Measurements from ENCODE around the gene TPSAB1.

Gene TPSAB1

DNA sequence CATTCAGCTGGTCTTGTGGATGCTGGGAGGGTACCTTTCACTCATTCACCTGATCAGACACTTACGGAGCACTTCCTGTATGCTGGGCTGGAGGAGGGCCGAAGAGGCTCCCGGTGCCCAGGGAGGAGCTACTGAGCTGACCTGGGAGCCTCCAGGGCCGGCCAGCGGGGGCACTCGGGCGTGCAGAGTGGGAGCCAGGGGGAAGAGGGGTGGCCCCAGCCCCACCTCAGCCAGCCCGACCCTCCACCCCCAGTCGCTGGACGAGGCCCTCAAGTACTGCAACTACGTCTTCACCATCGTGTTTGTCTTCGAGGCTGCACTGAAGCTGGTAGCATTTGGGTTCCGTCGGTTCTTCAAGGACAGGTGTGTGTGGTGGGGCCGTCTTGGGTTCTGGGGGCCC, 25.8 kb upstream of the TPSAB1 start:
- H3K36me3 Mint-ChIP-seq (ENCODE audit: insufficient read depth) = no peaks in the 10 kb centered on the region
- no peaks in the 10 kb centered on the region for H3K27me3 Mint-ChIP-seq
- H3K4me1 Mint-ChIP-seq (ENCODE audit: low read depth in 2 of 2) = no peaks in the 10 kb centered on the region
- no peak overlapping the region for H3K4me3 Mint-ChIP-seq
- DNase-seq (no peak), ATAC-seq (replicated peaks) (no peak)
- H3K9me3 Mint-ChIP-seq = no peaks in the 10 kb centered on the region
- no peak overlapping the region for H3K27ac Mint-ChIP-seq

DNA sequence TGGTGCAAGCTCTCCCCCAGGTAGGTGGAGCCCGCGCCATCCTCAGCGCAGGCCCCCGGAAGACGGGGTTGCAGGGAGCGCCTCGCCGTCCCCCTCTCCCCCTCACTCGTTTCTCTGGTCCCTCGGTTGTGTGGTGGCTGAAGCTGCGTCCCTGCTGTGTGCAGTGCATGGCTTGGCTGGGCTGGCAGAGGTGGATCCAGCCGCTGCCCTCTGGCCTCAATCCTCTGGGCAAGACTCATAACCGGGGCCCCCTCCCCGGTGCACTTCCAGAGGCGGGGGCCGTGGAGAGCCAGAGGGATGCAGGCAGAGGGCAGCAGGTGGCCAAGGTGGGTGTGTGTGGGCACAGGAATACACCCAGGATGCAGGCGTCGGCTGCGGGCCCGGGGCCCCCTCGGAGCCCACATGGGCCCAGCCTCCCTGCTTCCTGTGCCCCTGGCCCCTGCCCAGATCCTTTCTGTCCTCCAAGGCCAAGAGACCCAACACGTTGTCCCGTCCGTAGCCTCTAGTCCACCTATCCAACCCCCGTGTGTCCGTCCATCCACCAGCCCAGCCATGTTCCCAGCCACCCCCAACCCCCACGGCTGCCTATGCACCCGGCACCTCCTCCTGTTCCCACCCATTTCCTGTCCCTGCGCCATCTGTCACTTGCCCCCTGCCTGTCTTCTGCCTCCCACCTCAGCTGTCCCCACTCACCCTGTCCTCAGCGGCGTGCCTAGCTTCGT, 24.8 kb upstream of the TPSAB1 start:
- Mint-ChIP-seq H3K27me3 (no peaks in the 10 kb centered on the region), H3K4me1 (ENCODE audit: low read depth in 2 of 2) (no peaks in the 10 kb centered on the region), H3K27ac (no peak overlapping the region), H3K4me3 (no peak overlapping the region), H3K9me3 (no peaks in the 10 kb centered on the region), H3K36me3 (ENCODE audit: insufficient read depth) (no peaks in the 10 kb centered on the region)
- no peak for ATAC-seq (replicated peaks)
- DNase-seq = no peak

GRCh38 chr16:1216296-1216619, 24.2 kb upstream of the TPSAB1 start:
- Mint-ChIP-seq H3K4me3 (no peak overlapping the region), H3K9me3 (no peaks in the 10 kb centered on the region), H3K36me3 (ENCODE audit: insufficient read depth) (no peaks in the 10 kb centered on the region), H3K4me1 (ENCODE audit: low read depth in 2 of 2) (no peaks in the 10 kb centered on the region), H3K27me3 (peaks cover 0 to 1% of the 10 kb centered on the region in 2 donors), H3K27ac (no peak overlapping the region)
- ATAC-seq (replicated peaks) (no peak), DNase-seq (no peak)

- no peak for ATAC-seq (replicated peaks)
- H3K4me1 Mint-ChIP-seq (ENCODE audit: low read depth in 2 of 2) = no peaks in the 10 kb centered on the region
- H3K36me3 Mint-ChIP-seq (ENCODE audit: insufficient read depth) = no peaks in the 10 kb centered on the region
- no peak overlapping the region for H3K27ac Mint-ChIP-seq
- no peaks in the 10 kb centered on the region for H3K9me3 Mint-ChIP-seq
- no peak overlapping the region for H3K4me3 Mint-ChIP-seq
- peaks cover 0 to 7% of the 10 kb centered on the region in 2 donors for H3K27me3 Mint-ChIP-seq
- DNase-seq = no peak
These were observed 23.7 kb upstream of the TPSAB1 start for GRCh38 chr16:1216681-1217400.

DNA sequence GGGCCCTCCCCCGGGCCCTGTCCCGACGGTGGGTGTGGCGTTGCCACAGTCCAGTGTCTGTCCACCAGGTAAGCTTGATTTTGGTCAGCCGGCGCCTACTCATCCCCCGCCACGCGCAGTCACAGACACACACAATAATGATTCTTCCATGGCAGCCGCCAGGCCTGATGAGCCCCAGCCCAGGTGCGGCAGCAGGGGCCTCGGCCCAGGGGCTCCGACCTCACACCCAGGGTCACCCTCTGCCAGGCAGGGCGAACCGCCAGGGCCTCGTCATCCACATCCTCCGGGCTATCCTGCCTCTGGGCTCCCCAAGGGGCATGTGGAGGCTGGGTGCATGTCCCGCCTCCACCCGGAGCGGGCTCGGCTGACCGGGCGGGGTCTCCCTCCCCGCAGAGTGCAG, 23.0 kb upstream of the TPSAB1 start:
- Mint-ChIP-seq H3K4me1 (ENCODE audit: low read depth in 2 of 2) (no peaks in the 10 kb centered on the region), H3K9me3 (no peaks in the 10 kb centered on the region), H3K27me3 (peaks cover 0 to 9% of the 10 kb centered on the region in 2 donors), H3K4me3 (no peak overlapping the region), H3K27ac (no peak overlapping the region), H3K36me3 (ENCODE audit: insufficient read depth) (no peaks in the 10 kb centered on the region)
- no peak for ATAC-seq (replicated peaks)
- DNase-seq = no peak

GRCh38 chr16:1218061-1218929, 22.2 kb upstream of the TPSAB1 start:
- Mint-ChIP-seq H3K9me3 (no peaks in the 10 kb centered on the region), H3K27me3 (peaks cover 0 to 9% of the 10 kb centered on the region in 2 donors), H3K36me3 (ENCODE audit: insufficient read depth) (no peaks in the 10 kb centered on the region), H3K4me1 (ENCODE audit: low read depth in 2 of 2) (no peaks in the 10 kb centered on the region), H3K4me3 (no peak overlapping the region), H3K27ac (no peak overlapping the region)
- ATAC-seq (replicated peaks) = no peak
- no peak for DNase-seq

GRCh38 chr16:1218930-1219611, 21.4 kb upstream of the TPSAB1 start:
- Mint-ChIP-seq H3K9me3 (no peaks in the 10 kb centered on the region), H3K36me3 (ENCODE audit: insufficient read depth) (no peaks in the 10 kb centered on the region), H3K27ac (no peak overlapping the region), H3K27me3 (peaks cover 6 to 15% of the 10 kb centered on the region in 2 donors), H3K4me3 (no peak overlapping the region), H3K4me1 (ENCODE audit: low read depth in 2 of 2) (peaks cover 0 to 1% of the 10 kb centered on the region in 2 donors)
- ATAC-seq (replicated peaks) = no peak
- no peak for DNase-seq

- Mint-ChIP-seq H3K36me3 (ENCODE audit: insufficient read depth) (no peaks in the 10 kb centered on the region), H3K27ac (no peak overlapping the region), H3K9me3 (no peaks in the 10 kb centered on the region), H3K4me1 (ENCODE audit: low read depth in 2 of 2) (peaks cover 0 to 1% of the 10 kb centered on the region in 2 donors), H3K27me3 (peaks cover 10 to 19% of the 10 kb centered on the region in 2 donors), H3K4me3 (no peak overlapping the region)
- DNase-seq = no peak
- no peak for ATAC-seq (replicated peaks)
These were observed 20.3 kb upstream of the TPSAB1 start for GRCh38 chr16:1220098-1220728.

DNA sequence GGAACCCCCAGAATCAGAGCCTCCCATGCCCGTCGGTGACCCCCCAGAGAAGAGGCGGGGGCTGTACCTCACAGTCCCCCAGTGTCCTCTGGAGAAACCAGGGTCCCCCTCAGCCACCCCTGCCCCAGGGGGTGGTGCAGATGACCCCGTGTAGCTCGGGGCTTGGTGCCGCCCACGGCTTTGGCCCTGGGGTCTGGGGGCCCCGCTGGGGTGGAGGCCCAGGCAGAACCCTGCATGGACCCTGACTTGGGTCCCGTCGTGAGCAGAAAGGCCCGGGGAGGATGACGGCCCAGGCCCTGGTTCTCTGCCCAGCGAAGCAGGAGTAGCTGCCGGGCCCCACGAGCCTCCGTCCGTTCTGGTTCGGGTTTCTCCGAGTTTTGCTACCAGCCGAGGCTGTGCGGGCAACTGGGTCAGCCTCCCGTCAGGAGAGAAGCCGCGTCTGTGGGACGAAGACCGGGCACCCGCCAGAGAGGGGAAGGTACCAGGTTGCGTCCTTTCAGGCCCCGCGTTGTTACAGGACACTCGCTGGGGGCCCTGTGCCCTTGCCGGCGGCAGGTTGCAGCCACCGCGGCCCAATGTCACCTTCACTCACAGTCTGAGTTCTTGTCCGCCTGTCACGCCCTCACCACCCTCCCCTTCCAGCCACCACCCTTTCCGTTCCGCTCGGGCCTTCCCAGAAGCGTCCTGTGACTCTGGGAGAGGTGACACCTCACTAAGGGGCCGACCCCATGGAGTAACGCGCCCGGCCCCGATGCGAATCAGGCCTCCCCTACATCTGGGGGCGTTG, 19.5 kb upstream of the TPSAB1 start:
- Mint-ChIP-seq H3K27ac (no peak overlapping the region), H3K36me3 (ENCODE audit: insufficient read depth) (no peaks in the 10 kb centered on the region), H3K9me3 (no peaks in the 10 kb centered on the region), H3K4me1 (ENCODE audit: low read depth in 2 of 2) (peaks cover 0 to 1% of the 10 kb centered on the region in 2 donors), H3K4me3 (no peak overlapping the region), H3K27me3 (peaks cover 10 to 19% of the 10 kb centered on the region in 2 donors)
- DNase-seq (no peak), ATAC-seq (replicated peaks) (no peak)

- H3K4me1 Mint-ChIP-seq (ENCODE audit: low read depth in 2 of 2) = peaks cover 0 to 1% of the 10 kb centered on the region in 2 donors
- H3K9me3 Mint-ChIP-seq = no peaks in the 10 kb centered on the region
These were observed 18.6 kb upstream of the TPSAB1 start for GRCh38 chr16:1221628-1222552.

DNA sequence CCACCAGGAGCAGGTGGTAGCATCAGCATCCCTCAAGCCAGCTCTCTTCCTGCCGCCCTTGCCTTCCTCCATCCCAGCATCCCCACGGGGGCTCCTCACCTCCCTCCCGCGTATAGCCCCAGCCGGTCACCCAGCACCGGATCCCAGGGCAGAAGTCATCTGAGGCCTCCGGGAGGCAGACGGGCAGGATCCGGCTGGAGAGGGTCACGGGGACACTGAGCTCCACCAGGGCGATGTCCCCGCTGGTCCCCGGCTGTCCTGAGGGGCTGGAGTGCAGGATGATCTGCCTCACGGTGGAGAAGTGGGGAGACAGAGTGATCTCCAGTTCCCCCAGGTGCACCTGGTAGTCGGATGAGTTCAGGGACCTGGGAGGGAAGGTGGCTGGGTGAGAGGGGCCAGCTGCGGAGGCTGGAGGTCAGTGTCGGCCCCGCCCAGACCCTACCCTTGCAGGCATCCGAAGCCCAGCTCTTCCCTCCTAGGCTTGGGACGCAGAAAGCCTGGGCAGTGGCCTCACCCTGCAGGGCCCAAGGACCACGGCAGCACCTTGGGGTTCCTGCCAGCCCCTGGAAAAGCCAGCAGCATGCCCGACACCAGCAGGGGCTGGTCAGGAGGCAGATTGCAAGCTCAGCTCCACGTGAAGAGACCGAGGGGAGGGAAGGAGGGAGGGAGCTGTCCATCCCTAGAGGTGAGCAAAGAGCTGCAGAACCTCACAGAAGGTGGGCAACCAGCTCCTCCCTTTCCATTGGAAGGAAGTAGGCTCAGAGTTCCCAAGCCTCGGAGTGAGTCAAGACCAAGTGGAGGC, 17.8 kb upstream of the TPSAB1 start:
- H3K36me3 Mint-ChIP-seq (ENCODE audit: insufficient read depth) = no peaks in the 10 kb centered on the region
- no peak overlapping the region for H3K4me3 Mint-ChIP-seq
- H3K27ac Mint-ChIP-seq = no peak overlapping the region
- DNase-seq (no peak), ATAC-seq (replicated peaks) (no peak)
- H3K27me3 Mint-ChIP-seq = peaks cover 10 to 25% of the 10 kb centered on the region in 2 donors
- H3K4me1 Mint-ChIP-seq (ENCODE audit: low read depth in 2 of 2) = peaks cover 0 to 1% of the 10 kb centered on the region in 2 donors
- no peaks in the 10 kb centered on the region for H3K9me3 Mint-ChIP-seq

More at GRCh38 chr16:1221628-1222552, 18.6 kb upstream of the TPSAB1 start:
- DNase-seq = no peak
- no peak overlapping the region for H3K4me3 Mint-ChIP-seq
- ATAC-seq (replicated peaks) = no peak
- H3K27ac Mint-ChIP-seq = no peak overlapping the region
- H3K36me3 Mint-ChIP-seq (ENCODE audit: insufficient read depth) = no peaks in the 10 kb centered on the region
- peaks cover 10 to 22% of the 10 kb centered on the region in 2 donors for H3K27me3 Mint-ChIP-seq

All from effector memory CD8-positive, alpha-beta T cell (primary cell).